Stimulated activated naive CD8-positive, alpha-beta T cell treated with anti-CD3 and anti-CD28 coated beads, Interleukin-15, Interleukin-2, amounts not matched to agents 100 U/mL and 50 U/mL, for 24 hours (primary cell): Measurements from ENCODE around the gene METRN.

Source experiments
- ATAC-seq: fragments of 150-1000 bp; cut with Tn5 transposase; one replicate; pipeline ENCODE4 v1.10.0; 2021
- DNase-seq: peaks from one replicate; pipeline ENCODE4 v3.0.0; 2021

The METRN gene

GRCh38 chr16:677316-678190, 37.4 kb upstream of the METRN start:
- ATAC-seq = no peak
- no peak for DNase-seq

- DNase-seq (no peak), ATAC-seq (no peak)
These were observed 36.6 kb upstream of the METRN start for GRCh38 chr16:678209-678857.

GRCh38 chr16:678858-679813, 35.8 kb upstream of the METRN start:
- DNase-seq = peak; percentile 69
- ATAC-seq = no peak

GRCh38 chr16:679814-680624, 34.9 kb upstream of the METRN start, which contains the start of gene STUB1:
Gene STUB1, plus strand, starts transcription at chr16:680410. Its CDS starts 116 bp downstream, at chr16:680526.
- peak; percentile 42 for ATAC-seq

GRCh38 chr16:680625-680945, 34.3 kb upstream of the METRN start:
- no peak for DNase-seq
- ATAC-seq = no peak

More at GRCh38 chr16:679814-680624, 34.9 kb upstream of the METRN start, which contains the start of gene STUB1:
- DNase-seq = peak; percentile 92

GRCh38 chr16:680967-681745, 33.8 kb upstream of the METRN start:
- DNase-seq (no peak), ATAC-seq (no peak)

- no peak for ATAC-seq
- no peak for DNase-seq
These were observed 33.0 kb upstream of the METRN start for GRCh38 chr16:681746-682427.

- DNase-seq = no peak
- ATAC-seq = no peak
These were observed 32.2 kb upstream of the METRN start for GRCh38 chr16:682493-683395.

- no peak for DNase-seq
- no peak for ATAC-seq
These were observed 31.4 kb upstream of the METRN start for GRCh38 chr16:683396-684070.

GRCh38 chr16:684071-684794, 30.7 kb upstream of the METRN start, which contains the start of gene JMJD8:
Gene JMJD8, minus strand, starts transcription at chr16:684334. Its CDS starts 15 bp downstream, at chr16:684319.
- ATAC-seq = peak; percentile 82
- peak; percentile 99 for DNase-seq

GRCh38 chr16:684961-685696, 29.8 kb upstream of the METRN start:
- DNase-seq (no peak), ATAC-seq (no peak)

- ATAC-seq = no peak
- DNase-seq = peak; percentile 45
These were observed 29.0 kb upstream of the METRN start for GRCh38 chr16:685967-686366.

GRCh38 chr16:686459-687260, 28.3 kb upstream of the METRN start:
- ATAC-seq = no peak
- no peak for DNase-seq

GRCh38 chr16:687499-687898, 27.4 kb upstream of the METRN start:
- no peak for DNase-seq
- no peak for ATAC-seq

GRCh38 chr16:689175-689897, 25.6 kb upstream of the METRN start:
- DNase-seq (no peak), ATAC-seq (no peak)
